Adrenal gland (tissue), 5 donors: ENCODE data around the gene CYP2S1.

Experiments used
- CTCF ChIP-seq, 6 experiments: fragments of 450-650 bp in 4 of 6; fragments of 200-600 bp in 2 of 6; sonication (generic) in 1 of 6; IDR thresholded peaks; 1 replicate in 5 of 6; 2 replicates in 1 of 6; pipeline versions ENCODE4 v1.5.1 to v1.8.0; 2016 to 2021; ENCODE audit warnings: antibody characterized with exemption in 6 of 6, mild to moderate bottlenecking in 2 of 6, moderate library complexity in 1 of 6
- POLR2A ChIP-seq, 2 donors: fragments of 450-650 bp; IDR thresholded peaks; one replicate each; pipeline ENCODE4 v1.6.1; 2017; ENCODE audit warnings: antibody characterized with exemption in 2 of 2, mild to moderate bottlenecking in 2 of 2, moderate library complexity in 1 of 2
- donor health status: DM: no; HTN: no; CAD: no.

GRCh38 chr19:41187884-41188279 is 5.1 kb upstream of the CYP2S1 start:
- TF ChIP-seq CTCF (IDR thresholded peaks at IDR 0.05) (no peak), POLR2A (IDR thresholded peaks at IDR 0.05) (no peak)
